H1 (cell line): Measurements from ENCODE around the gene BRAP. TPM values are rescaled to one million over a fixed set of nuclear protein-coding genes. Genes with fewer than 3 reads are reported as not detected.

Experiments used
- FOSL1 ChIP-seq: IDR thresholded peaks from 2 replicates; pipeline ENCODE4 v1.6.1; 2011; ENCODE audit warnings: mild to moderate bottlenecking, low read depth, low read length, moderate library complexity; ENCODE audit not compliant: insufficient read depth
- HDAC2 ChIP-seq, 2 experiments: fragments of 300-600 bp in 1 of 2; sonication (generic) in 1 of 2; IDR thresholded peaks; 2 replicates each; pipeline ENCODE4 v1.6.1; 2011 to 2012; ENCODE audit warnings: low read depth in 2 of 2, low read length in 2 of 2, mild to moderate bottlenecking in 2 of 2, moderate library complexity in 2 of 2, borderline replicate concordance in 1 of 2, inconsistent platforms in 1 of 2
- KDM1A ChIP-seq: fragments of 200-600, 300-600 bp; sonication (generic); IDR thresholded peaks from 2 replicates; pipeline ENCODE4 v1.7.1; 2016; ENCODE audit warnings: mild to moderate bottlenecking, low read length, borderline replicate concordance
- NANOG ChIP-seq: IDR thresholded peaks from 2 replicates; pipeline ENCODE4 v1.6.1; 2011; ENCODE audit warnings: low read length, low read depth, mild to moderate bottlenecking, inconsistent platforms; ENCODE audit not compliant: insufficient read depth, poor library complexity, severe bottlenecking
- PHF8 ChIP-seq: fragments of 200-600 bp; sonication (generic); conservative IDR thresholded peaks from 2 replicates; pipeline ENCODE4 v1.7.1; 2012; ENCODE audit warnings: low read depth, mild to moderate bottlenecking, inconsistent platforms, low read length, moderate library complexity
- RAD21 ChIP-seq, 2 experiments: IDR thresholded peaks in 1 of 2; conservative IDR thresholded peaks in 1 of 2; 2 replicates each; pipeline ENCODE4 v1.6.1; 2011; ENCODE audit warnings: low read depth in 2 of 2, low read length in 2 of 2, improper control_type of control experiment in 1 of 2, inconsistent platforms in 1 of 2, mild to moderate bottlenecking in 1 of 2, moderate library complexity in 1 of 2
- RFX5 ChIP-seq: IDR thresholded peaks from 2 replicates; pipeline ENCODE4 v1.6.1; 2011; ENCODE audit warnings: low read depth, low read length, improper control_type of control experiment, borderline replicate concordance
- TCF12 ChIP-seq: IDR thresholded peaks from 2 replicates; pipeline ENCODE4 v1.6.1; 2011; ENCODE audit warnings: low read depth, mild to moderate bottlenecking, low read length
- polyA plus RNA-seq, 7 experiments: library from polyadenylated mRNA; depleted of rRNA in 3 of 7; stranded (reverse) in 5 of 7; unstranded in 2 of 7; fragments of >200 nt in 5 of 7; fragments of 200-250 nt in 2 of 7; gene quantifications; 1 replicate in 5 of 7; 2 replicates in 1 of 7; 4 replicates in 1 of 7; pipeline versions ENCODE4 v1.2.1 to v1.2.3, GENCODE V29; 2011 to 2013; ENCODE audit warnings: missing spikeins in 2 of 7, mixed read lengths in 2 of 7
- total RNA-seq: library from RNA; stranded (reverse); fragmentation: NEBNext Ultra II Directional; extraction: Animal tissue kit (Norgen Biotek cat#: 25700); gene quantifications from 2 replicates; pipeline ENCODE4 v1.2.1, GENCODE V29; 2021
- TF ChIP-seq, protein P1 (sequence below), 3 experiments: IDR thresholded peaks; 1 replicate in 2 of 3; 2 replicates in 1 of 3; pipeline versions ENCODE4 v1.5.1 to v1.6.1; 2011; ENCODE audit warnings: low read length in 3 of 3, mild to moderate bottlenecking in 3 of 3, inconsistent platforms in 2 of 3, low read depth in 1 of 3, moderate library complexity in 1 of 3; ENCODE audit not compliant: insufficient read depth in 1 of 3; ENCODE audit errors: control extremely low read depth in 1 of 3

BRAP gene
- total and polyA plus RNA-seq, 2 of the 8 experiments (the other 6 are each of a cell fraction or from before 2014, with no cell fraction given) = 12.8 to 22.2 TPM

- TF ChIP-seq PHF8 = 0 out of 2 replicates have a peak, but pooled peaks have one; percentile 10
- TF ChIP-seq TCF12 = no peak
- no peak for TF ChIP-seq KDM1A
- TF ChIP-seq, protein P1, sequence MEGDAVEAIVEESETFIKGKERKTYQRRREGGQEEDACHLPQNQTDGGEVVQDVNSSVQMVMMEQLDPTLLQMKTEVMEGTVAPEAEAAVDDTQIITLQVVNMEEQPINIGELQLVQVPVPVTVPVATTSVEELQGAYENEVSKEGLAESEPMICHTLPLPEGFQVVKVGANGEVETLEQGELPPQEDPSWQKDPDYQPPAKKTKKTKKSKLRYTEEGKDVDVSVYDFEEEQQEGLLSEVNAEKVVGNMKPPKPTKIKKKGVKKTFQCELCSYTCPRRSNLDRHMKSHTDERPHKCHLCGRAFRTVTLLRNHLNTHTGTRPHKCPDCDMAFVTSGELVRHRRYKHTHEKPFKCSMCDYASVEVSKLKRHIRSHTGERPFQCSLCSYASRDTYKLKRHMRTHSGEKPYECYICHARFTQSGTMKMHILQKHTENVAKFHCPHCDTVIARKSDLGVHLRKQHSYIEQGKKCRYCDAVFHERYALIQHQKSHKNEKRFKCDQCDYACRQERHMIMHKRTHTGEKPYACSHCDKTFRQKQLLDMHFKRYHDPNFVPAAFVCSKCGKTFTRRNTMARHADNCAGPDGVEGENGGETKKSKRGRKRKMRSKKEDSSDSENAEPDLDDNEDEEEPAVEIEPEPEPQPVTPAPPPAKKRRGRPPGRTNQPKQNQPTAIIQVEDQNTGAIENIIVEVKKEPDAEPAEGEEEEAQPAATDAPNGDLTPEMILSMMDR (IDR thresholded peaks at IDR 0.05; ENCODE audit: control extremely low read depth in 1 of 3, insufficient read depth in 1 of 3, low read depth in 1 of 3, low read length in 3 of 3) = no peak
- no peak for TF ChIP-seq HDAC2 (IDR thresholded peaks at IDR 0.05; ENCODE audit: borderline replicate concordance in 1 of 2, low read depth in 2 of 2, low read length in 2 of 2)
- no peak for TF ChIP-seq NANOG
- TF ChIP-seq RFX5 = no peak
- TF ChIP-seq FOSL1 = no peak
- TF ChIP-seq RAD21 (IDR thresholded peaks at IDR 0.05 in 1 of 2, conservative IDR thresholded peaks at IDR 0.05 in 1 of 2; ENCODE audit: low read depth in 2 of 2, low read length in 2 of 2) = no peak
These were observed 87.7 kb downstream of the BRAP start (continued) for GRCh38 chr12:111597831-111598636.
